ENCODE measurements around the gene MSANTD1.

GRCh38 chr4:3208826-3209225 is 40.1 kb upstream of the MSANTD1 start:
- TF ChIP-seq REST (IDR thresholded peaks at IDR 0.05; ENCODE audit: borderline replicate concordance) (no peak), EP300 (conservative IDR thresholded peaks at IDR 0.05; ENCODE audit: poor library complexity, severe bottlenecking) (no peak), CTCF (IDR thresholded peaks at IDR 0.05; ENCODE audit: poor library complexity, severe bottlenecking) (no peak), EZH2 (IDR thresholded peaks at IDR 0.05; ENCODE audit: borderline replicate concordance, insufficient read depth, low read length, poor library complexity, severe bottlenecking) (no peak), POLR2AphosphoS5 (IDR thresholded peaks at IDR 0.05) (no peak), SMC3 (conservative IDR thresholded peaks at IDR 0.05; ENCODE audit: poor library complexity) (no peak), TAF1 (IDR thresholded peaks at IDR 0.05; ENCODE audit: low read depth) (no peak), RAD21 (conservative IDR thresholded peaks at IDR 0.05) (no peak)

All from neural cell (in vitro differentiated cells).